Right lobe of liver (tissue), 6 donors: Measurements from ENCODE around the gene PARPBP. TPM values are rescaled to one million over a fixed set of nuclear protein-coding genes. Genes with fewer than 3 reads are reported as not detected.

ENCODE experiments used
- ATAC-seq, 4 donors: fragments of 200-7000 bp; cut with Tn5 transposase; one replicate each; pipeline ENCODE4 v1.9.1; 2020; ENCODE audit warnings: mild to moderate bottlenecking in 4 of 4, moderate library complexity in 4 of 4
- DNase-seq, 3 donors: peaks; one replicate each; pipeline ENCODE4 v3.0.0-alpha.2; 2020
- H3K27ac ChIP-seq, 3 donors: fragments of 200-600 bp; one replicate each; pipeline ENCODE4 v1.8.0; 2022
- H3K27me3 ChIP-seq, 2 donors: fragments of 200-600 bp; one replicate each; pipeline ENCODE4 v1.8.0; 2022
- H3K36me3 ChIP-seq, 4 donors: fragments of 200-600 bp; sonication (generic) in 1 of 4; one replicate each; pipeline versions ENCODE4 v1.5.1 to v1.8.0; 2017 to 2022; ENCODE audit warnings: control low read depth in 1 of 4
- H3K4me1 ChIP-seq, 4 donors: fragments of 200-600 bp; sonication (generic) in 1 of 4; one replicate each; pipeline versions ENCODE4 v1.5.1 to v1.8.0; 2017 to 2022; ENCODE audit warnings: control low read depth in 1 of 4
- H3K4me3 ChIP-seq, 3 donors: fragments of 200-600 bp; one replicate each; pipeline ENCODE4 v1.8.0; 2022
- H3K9me3 ChIP-seq, 4 donors: fragments of 200-600 bp; sonication (generic) in 1 of 4; one replicate each; pipeline versions ENCODE4 v1.5.1 to v1.8.0; 2017 to 2022; ENCODE audit warnings: control low read depth in 1 of 4
- CTCF ChIP-seq, 4 donors: fragments of 200-600 bp in 3 of 4; fragments of 450-650 bp in 1 of 4; IDR thresholded peaks; one replicate each; pipeline versions ENCODE4 v1.5.1 to v1.8.0; 2016 to 2022; ENCODE audit warnings: antibody characterized with exemption in 4 of 4, mild to moderate bottlenecking in 2 of 4
- POLR2A ChIP-seq: fragments of 450-650 bp; IDR thresholded peaks from one replicate; pipeline ENCODE4 v1.6.1; 2017; ENCODE audit warnings: antibody characterized with exemption, mild to moderate bottlenecking
- WGBS: methylation state at CpG from one replicate; pipeline ENCODE4 v1.1.6; 2018; ENCODE audit warnings: low coverage, low lambda C conversion rate; ENCODE audit not compliant: insufficient coverage; ENCODE audit errors: missing lambda C conversion rate; 5-methylcytosine and 5-hydroxymethylcytosine counted together
- intact Hi-C, 2 donors: fragments of 100-400 bp; cut with DNase I; formaldehyde crosslinking; loops; one replicate each; pipeline versions ENCODE4 v1.11.2 to v1.14.1; 2022
- total RNA-seq, 6 experiments: library from RNA; depleted of rRNA in 2 of 6; stranded (reverse); fragments of >200 nt in 2 of 6; fragmentation: NEBNext Ultra II Directional in 3 of 6; extraction: Animal tissue kit (Norgen Biotek cat#: 25700) in 3 of 6; gene quantifications; one replicate each; pipeline versions ENCODE4 v1.1.0 to v1.2.4, GENCODE V29; 2016 to 2023
- donor health status: DM: no; HTN: yes; CAD: no.
- donor health status: DM: no; HTN: no; CAD: no.
- donor health status: DM: no; HTN: no; CAD: no.
- donor health status: DM: no; HTN: yes; CAD: no.
- donor health status: DM: no; HTN: yes; CAD: no.

PARPBP gene
- total RNA-seq, 6 experiments from 2014 or later = 0.33 to 2.8 (median 0.91) TPM

GRCh38 chr12:102174117-102174516 is 54.1 kb downstream of the PARPBP start:
- ATAC-seq = no peak

GRCh38 chr12:102174761-102175160 is 54.8 kb downstream of the PARPBP start:
- Histone ChIP-seq H3K27ac (no peak overlapping the region), H3K9me3 (no peaks in the 10 kb centered on the region), H3K27me3 (no peaks in the 10 kb centered on the region), H3K4me3 (no peak overlapping the region), H3K36me3 (no peaks in the 10 kb centered on the region), H3K4me1 (no peaks in the 10 kb centered on the region)
- no peak for DNase-seq
- intact Hi-C loops = no loop called here
- 79% methylated on average over 2 of the region's 2 CpGs for WGBS
- no peak for ATAC-seq
- TF ChIP-seq POLR2A = no peak
- no peak for TF ChIP-seq CTCF (IDR thresholded peaks at IDR 0.05)

More at GRCh38 chr12:102174117-102174516, 54.1 kb downstream of the PARPBP start:
- intact Hi-C loops = no loop called here
- DNase-seq = no peak
- 85% methylated on average over 2 of the region's 2 CpGs for WGBS
- H3K4me1 ChIP-seq = no peaks in the 10 kb centered on the region
- H3K36me3 ChIP-seq = no peaks in the 10 kb centered on the region
- no peaks in the 10 kb centered on the region for H3K9me3 ChIP-seq
- no peak overlapping the region for H3K4me3 ChIP-seq
- no peaks in the 10 kb centered on the region for H3K27me3 ChIP-seq
- no peak overlapping the region for H3K27ac ChIP-seq
- TF ChIP-seq CTCF (IDR thresholded peaks at IDR 0.05) = no peak
- TF ChIP-seq POLR2A = no peak

- no peak overlapping the region for H3K4me3 ChIP-seq
- intact Hi-C loops = no loop called here
- 54% methylated on average over 2 of the region's 2 CpGs for WGBS
- H3K9me3 ChIP-seq = no peaks in the 10 kb centered on the region
- DNase-seq (no peak), ATAC-seq (no peak)
- H3K27ac ChIP-seq = no peak overlapping the region
- H3K27me3 ChIP-seq = no peaks in the 10 kb centered on the region
- no peak for TF ChIP-seq CTCF (IDR thresholded peaks at IDR 0.05)
- TF ChIP-seq POLR2A = no peak
- H3K4me1 ChIP-seq = no peaks in the 10 kb centered on the region
- H3K36me3 ChIP-seq = no peaks in the 10 kb centered on the region
Measured at GRCh38 chr12:102182635-102183034, 62.7 kb downstream of the PARPBP start.

GRCh38 chr12:102195826-102196225 is 75.8 kb downstream of the PARPBP start:
- ATAC-seq (no peak), DNase-seq (no peak)
- Histone ChIP-seq H3K9me3 (no peaks in the 10 kb centered on the region), H3K4me1 (no peaks in the 10 kb centered on the region), H3K27me3 (no peaks in the 10 kb centered on the region), H3K27ac (no peak overlapping the region), H3K36me3 (no peaks in the 10 kb centered on the region), H3K4me3 (no peak overlapping the region)
- WGBS = 80% methylated on average over 4 of the region's 4 CpGs
- intact Hi-C loops = no loop called here
- TF ChIP-seq POLR2A (no peak), CTCF (IDR thresholded peaks at IDR 0.05) (no peak)

- no peaks in the 10 kb centered on the region for H3K36me3 ChIP-seq
- DNase-seq = no peak
- intact Hi-C loops = no loop called here
- H3K27ac ChIP-seq = no peak within 1 kb of the TSS
- 80% methylated on average over 1 of the region's 1 CpG for WGBS
- ATAC-seq = no peak
- TF ChIP-seq CTCF (IDR thresholded peaks at IDR 0.05) (no peak), POLR2A (no peak)
- H3K9me3 ChIP-seq = no peaks in the 10 kb centered on the region
- no peaks in the 10 kb centered on the region for H3K4me1 ChIP-seq
- no peaks in the 10 kb centered on the region for H3K27me3 ChIP-seq
- H3K4me3 ChIP-seq = no peak within 1 kb of the TSS
Measured at GRCh38 chr12:102197789-102198188, 77.8 kb downstream of the PARPBP start, which contains the start of gene PMCH. Gene PMCH, minus strand, starts transcription at chr12:102197833. Its CDS starts 63 bp downstream, at chr12:102197770.
